Loucy (cell line): ENCODE results near the gene RND3.

ENCODE experiments used
- H2AFZ ChIP-seq: fragments of 200-600 bp; sonication (generic); 2 replicates; pipeline ENCODE4 v1.6.0; 2016; ENCODE audit warnings: antibody characterized with exemption, mild to moderate bottlenecking, low read length, moderate library complexity
- H3F3A ChIP-seq: fragments of 200-600 bp; 2 replicates; pipeline ENCODE4 v1.6.0; 2016; ENCODE audit warnings: antibody characterized with exemption, low read depth, mild to moderate bottlenecking
- H3K27me3 ChIP-seq: fragments of 200-600 bp; sonication (generic); 2 replicates; pipeline ENCODE4 v1.6.1; 2014; ENCODE audit warnings: low read length, mild to moderate bottlenecking; ENCODE audit not compliant: insufficient read depth, poor library complexity, severe bottlenecking
- H3K36me3 ChIP-seq: fragments of 200-600 bp; sonication (generic); 2 replicates; pipeline ENCODE4 v1.6.1; 2016; ENCODE audit warnings: low read length; ENCODE audit not compliant: insufficient read depth
- H3K4me1 ChIP-seq: fragments of 200-600 bp; sonication (generic); 2 replicates; pipeline ENCODE4 v1.5.1; 2014; ENCODE audit warnings: low read length, mild to moderate bottlenecking; ENCODE audit not compliant: insufficient read depth, poor library complexity, severe bottlenecking
- H3K4me2 ChIP-seq: fragments of 200-600 bp; sonication (generic); 2 replicates; pipeline ENCODE4 v1.6.0; 2014; ENCODE audit warnings: antibody characterized with exemption, low read length, low read depth, mild to moderate bottlenecking; ENCODE audit not compliant: poor library complexity, severe bottlenecking
- H3K4me3 ChIP-seq: fragments of 200-600 bp; sonication (generic); 2 replicates; pipeline ENCODE4 v1.5.1; 2014; ENCODE audit warnings: low read length, mild to moderate bottlenecking, mixed read lengths; ENCODE audit not compliant: poor library complexity, severe bottlenecking
- H3K79me2 ChIP-seq: fragments of 200-600 bp; sonication (generic); 2 replicates; pipeline ENCODE4 v1.6.1; 2014; ENCODE audit warnings: low read length; ENCODE audit not compliant: insufficient read depth
- H3K9ac ChIP-seq: fragments of 200-600 bp; sonication (generic); 2 replicates; pipeline ENCODE4 v1.6.0; 2014; ENCODE audit warnings: mild to moderate bottlenecking, low read depth, low read length, moderate library complexity; ENCODE audit not compliant: poor library complexity, severe bottlenecking
- H3K9me2 ChIP-seq: fragments of 200-600 bp; sonication (generic); replicated peaks from 2 replicates; pipeline ENCODE4 v1.6.1; 2016; ENCODE audit warnings: low read depth, low read length, mixed read lengths
- H3K9me3 ChIP-seq: fragments of 200-600 bp; sonication (generic); 2 replicates; pipeline ENCODE4 v1.6.1; 2014; ENCODE audit warnings: mild to moderate bottlenecking, antibody characterized with exemption, low read length, low read depth; ENCODE audit not compliant: insufficient read depth
- H4K20me1 ChIP-seq: fragments of 200-600 bp; sonication (generic); 2 replicates; pipeline ENCODE4 v1.6.0; 2014; ENCODE audit warnings: antibody characterized with exemption, low read length, mild to moderate bottlenecking; ENCODE audit not compliant: insufficient read depth, poor library complexity, severe bottlenecking
- CTCF ChIP-seq: fragments of 200-600 bp; sonication (generic); conservative IDR thresholded peaks from 2 replicates; pipeline ENCODE4 v1.5.1; 2014; ENCODE audit warnings: mild to moderate bottlenecking, antibody characterized with exemption, low read length
- EZH2phosphoT487 ChIP-seq: fragments of 200-600 bp; IDR thresholded peaks from 2 replicates; pipeline ENCODE4 v1.6.1; 2018; ENCODE audit warnings: antibody characterized with exemption, mild to moderate bottlenecking, moderate library complexity, borderline replicate concordance

Gene RND3

DNA sequence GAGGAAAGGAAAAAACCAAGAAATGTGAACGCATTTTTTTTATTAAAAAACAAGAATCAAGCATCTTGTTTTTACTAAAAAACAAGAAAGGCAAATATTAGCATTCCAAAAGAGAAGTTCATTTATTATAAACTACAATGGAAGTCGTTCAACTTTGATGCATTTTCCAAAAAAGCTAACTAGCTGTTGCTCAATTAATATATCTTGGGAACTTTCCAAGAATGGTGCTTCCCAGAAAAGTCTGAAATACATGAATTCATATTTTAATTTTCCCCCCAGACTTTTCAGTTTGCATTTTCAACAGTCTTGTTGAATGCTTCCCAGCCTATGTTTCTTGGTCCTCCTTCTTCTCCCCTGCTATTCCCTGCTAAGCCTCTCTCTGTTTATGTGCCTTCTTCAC, 7.5 kb upstream of the RND3 start:
- no peaks in the 10 kb centered on the region for H3K9me2 ChIP-seq
- H3K36me3 ChIP-seq = no peaks in the 10 kb centered on the region
- H3K4me3 ChIP-seq = no peak overlapping the region
- no peaks in the 10 kb centered on the region for H4K20me1 ChIP-seq
- no peak overlapping the region for H3K4me2 ChIP-seq
- no peak for TF ChIP-seq EZH2phosphoT487
- no peak for TF ChIP-seq CTCF
- H3K9ac ChIP-seq = no peak overlapping the region
- no peaks in the 10 kb centered on the region for H3K27me3 ChIP-seq
- H3K4me1 ChIP-seq = no peaks in the 10 kb centered on the region
- no peaks in the 10 kb centered on the region for H3K79me2 ChIP-seq
- H3F3A ChIP-seq = no peaks in the 10 kb centered on the region
- H2AFZ ChIP-seq = no peak overlapping the region
- H3K9me3 ChIP-seq = no peaks in the 10 kb centered on the region

DNA sequence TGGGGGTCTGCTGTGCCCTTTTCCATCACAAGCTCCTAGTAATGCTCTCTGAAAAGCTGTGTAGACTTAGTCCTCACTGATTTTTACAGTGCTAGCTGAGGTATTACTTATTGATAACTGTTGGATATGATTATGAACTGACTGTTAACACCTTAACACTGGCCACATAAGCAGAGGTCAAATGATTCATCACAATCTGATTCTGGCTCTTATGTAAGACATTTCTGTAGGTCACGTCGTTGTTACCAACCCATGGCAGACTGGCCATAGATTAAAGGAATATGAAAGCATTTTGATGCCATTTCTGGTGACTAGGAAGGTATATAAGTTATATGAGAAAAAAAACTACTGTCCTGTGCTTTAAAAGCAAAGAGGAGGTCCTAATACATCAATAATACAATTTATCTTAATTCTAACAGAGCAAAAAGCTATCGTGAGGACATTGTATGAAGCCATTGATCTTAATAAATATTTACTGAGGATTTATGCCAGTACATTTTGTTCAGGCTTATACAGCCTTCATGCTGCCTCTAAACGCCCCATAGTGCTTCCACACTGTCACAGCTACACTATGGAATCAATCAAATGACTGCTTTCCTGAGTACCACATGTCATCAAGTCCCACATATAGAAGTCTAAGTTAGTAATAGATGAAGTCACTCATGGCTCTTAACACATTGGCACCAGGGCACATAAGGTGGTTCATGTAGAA, 6.9 kb upstream of the RND3 start:
- Histone ChIP-seq H3K36me3 (no peaks in the 10 kb centered on the region), H3K9me3 (no peaks in the 10 kb centered on the region), H4K20me1 (no peaks in the 10 kb centered on the region), H2AFZ (no peak overlapping the region), H3K4me3 (no peak overlapping the region), H3K27me3 (no peaks in the 10 kb centered on the region), H3K79me2 (no peaks in the 10 kb centered on the region), H3K4me2 (no peak overlapping the region), H3K9me2 (no peaks in the 10 kb centered on the region), H3K9ac (no peak overlapping the region), H3F3A (no peaks in the 10 kb centered on the region), H3K4me1 (no peaks in the 10 kb centered on the region)
- TF ChIP-seq CTCF = no peak
- TF ChIP-seq EZH2phosphoT487 = no peak

DNA sequence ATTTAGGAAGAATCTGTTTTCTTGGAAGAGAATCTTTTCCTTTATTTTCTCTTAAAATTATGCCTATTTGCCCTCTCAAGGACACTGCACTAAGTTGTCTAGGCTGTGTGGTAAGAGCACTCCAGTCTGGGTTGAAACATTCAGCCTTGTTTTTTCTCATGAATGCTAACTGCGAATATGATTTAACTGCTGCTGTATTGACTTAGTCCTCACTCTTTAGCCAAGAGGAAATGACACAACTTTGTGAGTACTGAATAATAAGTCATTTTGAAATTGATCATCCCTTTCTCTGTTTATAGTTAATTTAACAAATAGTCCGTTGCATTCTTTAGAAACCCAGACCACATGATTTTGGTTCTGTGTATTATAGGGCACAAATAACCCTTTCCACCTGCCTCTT, 4.5 kb upstream of the RND3 start:
- no peaks in the 10 kb centered on the region for H3K9me3 ChIP-seq
- H3K36me3 ChIP-seq = no peaks in the 10 kb centered on the region
- no peaks in the 10 kb centered on the region for H4K20me1 ChIP-seq
- no peak for TF ChIP-seq EZH2phosphoT487
- no peak for TF ChIP-seq CTCF
- H3K79me2 ChIP-seq = no peaks in the 10 kb centered on the region
- no peaks in the 10 kb centered on the region for H3K27me3 ChIP-seq
- H3K4me2 ChIP-seq = no peak overlapping the region
- no peak overlapping the region for H3K9ac ChIP-seq
- no peak overlapping the region for H2AFZ ChIP-seq
- H3F3A ChIP-seq = no peaks in the 10 kb centered on the region
- H3K4me3 ChIP-seq = no peak overlapping the region
- H3K9me2 ChIP-seq = no peaks in the 10 kb centered on the region
- no peaks in the 10 kb centered on the region for H3K4me1 ChIP-seq
